Tibial artery (tissue), 4 donors: Measurements from ENCODE around the gene SHC1.

Experiments used
- DNase-seq, 2 donors: peaks; one replicate each; pipeline ENCODE4 v3.0.0-alpha.2; 2019
- H3K27ac ChIP-seq, 2 donors: fragments of 200-600 bp; sonication (generic) in 1 of 2; 1 replicate in 1 of 2; 2 replicates in 1 of 2; pipeline ENCODE4 v1.5.1; 2018 to 2019; ENCODE audit warnings: mild to moderate bottlenecking in 1 of 2
- H3K27me3 ChIP-seq, 2 donors: fragments of 200-600 bp; sonication (generic) in 1 of 2; one replicate each; pipeline versions ENCODE4 v1.5.1 to v1.6.0; 2016 to 2019
- H3K36me3 ChIP-seq, 3 donors: fragments of 200-600 bp; sonication (generic) in 2 of 3; one replicate each; pipeline ENCODE4 v1.5.1; 2016 to 2019; ENCODE audit warnings: mild to moderate bottlenecking in 2 of 3
- H3K4me1 ChIP-seq, 4 donors: fragments of 200-600 bp; sonication (generic) in 2 of 4; 1 replicate in 3 of 4; 2 replicates in 1 of 4; pipeline ENCODE4 v1.5.1; 2016 to 2019
- H3K4me3 ChIP-seq, 2 donors: fragments of 200-600 bp; sonication (generic) in 1 of 2; 1 replicate in 1 of 2; 2 replicates in 1 of 2; pipeline ENCODE4 v1.5.1; 2018 to 2019; ENCODE audit warnings: mild to moderate bottlenecking in 2 of 2
- H3K9me3 ChIP-seq, 3 donors: fragments of 200-600 bp; sonication (generic) in 1 of 3; one replicate each; pipeline ENCODE4 v1.5.1; 2016 to 2019
- intact Hi-C: fragments of 100-400 bp; cut with DNase I; formaldehyde crosslinking; loops from one replicate; pipeline ENCODE4 v1.15.0; 2023; ENCODE audit warnings: low total_unique reads
- TF ChIP-seq, protein P1 (sequence below), 2 experiments: fragments of 200-600 bp in 1 of 2; fragments of 450-650 bp in 1 of 2; IDR thresholded peaks; one replicate each; pipeline ENCODE4 v1.5.1; 2017 to 2019; ENCODE audit warnings: antibody characterized with exemption in 2 of 2, mild to moderate bottlenecking in 1 of 2, moderate library complexity in 1 of 2

SHC1 gene

DNA sequence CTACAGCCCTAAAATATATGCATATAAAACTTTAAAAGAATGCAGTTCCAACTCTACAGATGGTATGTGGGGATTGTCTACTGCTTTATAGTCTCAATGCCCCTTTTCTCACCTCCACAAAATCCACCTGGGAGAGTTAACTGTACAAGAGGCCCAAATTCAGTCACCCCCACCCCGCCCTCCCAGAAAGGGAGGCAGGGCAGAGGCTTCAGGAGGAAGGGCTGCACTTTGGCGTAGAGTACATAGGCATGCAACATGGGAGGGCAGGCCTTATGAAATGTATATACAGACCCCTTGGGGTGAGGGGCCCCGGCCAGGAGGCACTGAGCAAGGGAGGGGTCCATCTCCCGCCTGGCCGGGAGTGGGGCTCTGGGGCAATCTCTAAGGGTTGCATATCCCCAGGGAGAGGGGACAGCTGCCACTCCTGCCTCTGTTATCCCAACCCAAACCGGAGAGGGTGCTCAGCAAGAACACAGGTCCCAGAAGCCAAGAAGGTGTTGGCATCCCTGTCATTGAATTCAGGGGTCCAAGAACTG, 7.7 kb downstream of the SHC1 start:
- Histone ChIP-seq H3K36me3 (peaks cover 32 to 69% (median 63%) of the 10 kb centered on the region in 3 donors), H3K9me3 (no peaks in the 10 kb centered on the region), H3K27me3 (no peaks in the 10 kb centered on the region), H3K27ac (peak overlapping the region; percentile 95 to 98), H3K4me3 (peak overlapping the region; percentile 77 to 78), H3K4me1 (peaks cover 0 to 36% (median 22%) of the 10 kb centered on the region in 4 donors)
- TF ChIP-seq, protein P1, sequence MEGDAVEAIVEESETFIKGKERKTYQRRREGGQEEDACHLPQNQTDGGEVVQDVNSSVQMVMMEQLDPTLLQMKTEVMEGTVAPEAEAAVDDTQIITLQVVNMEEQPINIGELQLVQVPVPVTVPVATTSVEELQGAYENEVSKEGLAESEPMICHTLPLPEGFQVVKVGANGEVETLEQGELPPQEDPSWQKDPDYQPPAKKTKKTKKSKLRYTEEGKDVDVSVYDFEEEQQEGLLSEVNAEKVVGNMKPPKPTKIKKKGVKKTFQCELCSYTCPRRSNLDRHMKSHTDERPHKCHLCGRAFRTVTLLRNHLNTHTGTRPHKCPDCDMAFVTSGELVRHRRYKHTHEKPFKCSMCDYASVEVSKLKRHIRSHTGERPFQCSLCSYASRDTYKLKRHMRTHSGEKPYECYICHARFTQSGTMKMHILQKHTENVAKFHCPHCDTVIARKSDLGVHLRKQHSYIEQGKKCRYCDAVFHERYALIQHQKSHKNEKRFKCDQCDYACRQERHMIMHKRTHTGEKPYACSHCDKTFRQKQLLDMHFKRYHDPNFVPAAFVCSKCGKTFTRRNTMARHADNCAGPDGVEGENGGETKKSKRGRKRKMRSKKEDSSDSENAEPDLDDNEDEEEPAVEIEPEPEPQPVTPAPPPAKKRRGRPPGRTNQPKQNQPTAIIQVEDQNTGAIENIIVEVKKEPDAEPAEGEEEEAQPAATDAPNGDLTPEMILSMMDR (IDR thresholded peaks at IDR 0.05), result no peak
- DNase-seq, result no peak
- intact Hi-C loops, result loop anchor here (5.0 kb wide), 3 partner anchors 34 to 99 kb away; partner anchors contain the start of gene EFNA4

DNA sequence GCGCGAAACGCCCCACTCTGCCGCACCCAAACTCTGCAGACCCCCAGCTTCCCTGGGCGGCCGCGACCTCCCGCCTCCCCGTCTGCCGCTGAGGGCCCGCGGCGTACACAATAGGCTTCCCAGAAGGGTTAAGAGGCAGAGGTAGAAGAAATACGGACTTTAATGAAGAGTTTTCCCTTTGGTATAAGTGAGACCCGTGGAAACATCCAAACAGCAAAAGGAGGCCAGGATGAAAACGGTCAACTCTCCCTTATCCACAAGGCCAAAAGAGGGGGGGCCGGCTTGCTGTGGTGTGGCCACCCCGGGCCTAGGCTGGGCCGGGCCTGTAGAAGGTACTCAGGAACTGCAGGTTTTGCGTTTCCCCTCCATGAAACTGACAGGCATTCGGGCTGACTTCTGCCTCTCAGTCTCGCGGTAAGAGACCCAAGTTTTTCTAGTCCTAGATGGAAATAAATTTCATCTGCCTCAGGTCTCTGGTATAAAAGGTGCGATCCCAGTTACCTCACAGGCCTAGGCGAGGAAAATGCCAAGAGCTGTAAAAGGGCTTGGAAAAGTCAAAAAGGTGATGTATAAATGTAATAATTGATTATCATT, 8.3 kb downstream of the SHC1 start:
- TF ChIP-seq, protein P1 (IDR thresholded peaks at IDR 0.05), result no peak
- Histone ChIP-seq H3K4me1 (peaks cover 0 to 41% (median 24%) of the 10 kb centered on the region in 4 donors), H3K27me3 (no peaks in the 10 kb centered on the region), H3K9me3 (no peaks in the 10 kb centered on the region), H3K4me3 (peak overlapping the region; percentile 77 to 78), H3K36me3 (peaks cover 26 to 63% (median 57%) of the 10 kb centered on the region in 3 donors), H3K27ac (peak overlapping the region; percentile 95 to 98)
- intact Hi-C loops, result loop anchor here (5.0 kb wide), 3 partner anchors 35 to 100 kb away; partner anchors contain the start of gene EFNA4
- no peak for DNase-seq

DNA sequence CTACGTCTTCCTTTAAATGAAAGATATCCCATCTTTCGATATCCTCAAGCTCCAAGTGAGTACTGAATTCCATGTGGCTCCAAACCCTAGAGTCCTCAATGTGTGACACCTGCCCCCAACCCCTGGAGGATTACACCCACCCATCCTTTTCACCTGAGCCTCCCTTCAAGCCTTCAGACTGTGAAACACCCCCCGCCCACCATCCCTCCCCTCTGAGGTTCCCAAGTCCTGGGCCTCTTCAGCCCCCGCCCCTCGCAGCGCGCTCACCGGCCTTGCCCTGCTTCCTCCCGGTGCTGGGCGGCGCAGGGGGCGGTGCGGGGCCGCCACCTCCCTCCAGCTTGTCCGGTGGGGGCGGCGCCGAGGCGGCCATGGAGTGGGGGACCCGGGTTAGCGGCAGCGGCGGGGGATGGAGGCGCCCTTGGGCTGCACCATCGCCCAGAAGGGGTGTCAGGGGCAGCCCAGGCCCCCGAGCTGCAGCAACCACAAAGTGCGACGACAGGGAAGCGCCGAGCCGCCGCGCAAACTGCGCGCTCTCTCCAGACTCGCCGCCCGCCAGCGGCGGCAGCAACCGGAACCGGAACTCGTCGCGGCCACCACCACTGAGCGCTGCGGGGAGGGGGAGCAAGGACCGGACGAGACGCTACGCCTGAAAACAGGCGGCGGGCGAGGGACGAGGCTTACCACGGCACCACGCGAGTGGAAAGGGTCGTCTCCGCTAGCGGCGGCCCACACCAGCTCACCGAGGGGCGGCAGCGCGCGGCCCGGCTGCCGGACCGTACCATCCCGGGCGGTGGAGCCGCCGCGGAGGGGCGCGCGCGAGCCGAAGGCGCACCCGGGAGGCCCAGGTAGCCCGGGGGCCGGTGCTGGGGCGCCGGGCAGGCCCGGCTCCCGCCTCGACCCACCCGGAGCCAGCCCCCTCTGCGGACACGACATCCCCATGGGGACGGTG, 9.1 kb downstream of the SHC1 start, which contains the start of gene PYGO2:
TSS of gene PYGO2 (minus strand) at position 576 of the 949 bp plus-strand sequence. CDS start at position 370, 206 bp downstream.
- intact Hi-C loops, result loop anchor here (5.0 kb wide), 3 partner anchors 36 to 101 kb away; partner anchors contain the start of gene EFNA4
- Histone ChIP-seq H3K9me3 (no peaks in the 10 kb centered on the region), H3K27ac (peak within 1 kb of the TSS; percentile 95 to 98), H3K36me3 (peaks cover 20 to 56% (median 49%) of the 10 kb centered on the region in 3 donors), H3K4me1 (peaks cover 0 to 49% (median 32%) of the 10 kb centered on the region in 4 donors), H3K27me3 (no peaks in the 10 kb centered on the region), H3K4me3 (peak within 1 kb of the TSS; percentile 77 to 78)
- peak; percentile 75 to 89 for DNase-seq
- TF ChIP-seq, protein P1 (IDR thresholded peaks at IDR 0.05), result peak; percentile 49 to 62

DNA sequence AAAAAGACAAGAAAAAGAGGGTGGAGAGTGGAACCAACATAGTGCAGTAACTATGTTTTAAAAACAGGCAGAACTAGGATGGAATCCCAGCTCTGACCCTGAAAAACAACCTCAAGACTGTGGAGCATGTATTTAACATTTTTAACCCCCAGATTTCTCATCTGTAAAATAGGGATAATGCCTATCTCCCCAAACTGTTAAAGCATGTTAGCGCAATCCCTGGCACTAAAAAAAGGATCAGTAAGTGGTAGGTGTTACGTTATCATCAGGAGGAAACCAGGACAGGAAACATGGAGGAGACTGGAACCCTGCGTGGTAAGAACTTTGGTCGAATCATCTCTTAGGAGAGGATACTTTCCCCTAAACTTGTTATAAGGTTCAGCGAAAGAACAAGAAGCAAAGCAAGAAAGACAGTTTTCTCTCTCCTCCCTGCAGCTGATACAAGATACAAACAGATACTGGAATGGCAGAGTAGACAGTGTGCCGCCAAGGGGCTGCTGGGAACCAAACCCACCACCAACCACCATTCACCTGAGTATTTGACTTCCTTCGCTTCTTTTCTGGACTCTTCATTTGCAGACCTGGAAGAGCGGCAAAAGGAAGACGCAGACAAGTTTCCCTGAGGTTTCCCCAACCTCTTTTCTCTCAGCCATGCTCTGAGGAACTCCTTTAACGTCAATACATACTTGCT, 10.0 kb downstream of the SHC1 start:
- H3K4me1 ChIP-seq, result peaks cover 0 to 53% (median 33%) of the 10 kb centered on the region in 4 donors
- H3K27ac ChIP-seq, result peak overlapping the region; percentile 95 to 98
- intact Hi-C loops, result loop anchor here (5.0 kb wide), 3 partner anchors 37 to 102 kb away; partner anchors contain the start of gene EFNA4
- H3K9me3 ChIP-seq, result no peaks in the 10 kb centered on the region
- DNase-seq, result no peak
- H3K4me3 ChIP-seq, result peak overlapping the region; percentile 77 to 78
- H3K36me3 ChIP-seq, result peaks cover 11 to 47% (median 40%) of the 10 kb centered on the region in 3 donors
- TF ChIP-seq, protein P1 (IDR thresholded peaks at IDR 0.05), result no peak
- no peaks in the 10 kb centered on the region for H3K27me3 ChIP-seq

DNA sequence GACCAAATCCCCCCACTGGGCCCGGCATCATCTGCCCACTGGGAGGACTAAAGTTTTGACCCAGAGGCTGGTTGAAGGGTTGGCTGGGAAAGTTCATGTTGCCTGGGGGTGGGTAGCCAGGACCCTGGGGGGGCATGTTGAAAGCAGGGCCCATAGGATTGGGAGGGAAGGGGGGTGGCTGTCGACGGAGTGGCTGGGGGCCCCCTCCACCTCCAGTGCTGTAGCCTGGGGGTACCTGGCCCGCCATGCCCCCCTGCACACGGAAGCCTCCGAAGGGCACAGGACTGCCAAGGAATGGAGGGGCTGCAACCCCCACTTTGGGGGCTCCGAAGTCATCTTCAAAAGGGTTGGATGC, 11.1 kb downstream of the SHC1 start:
- intact Hi-C loops, result no loop called here
- Histone ChIP-seq H3K4me1 (peaks cover 0 to 62% (median 44%) of the 10 kb centered on the region in 4 donors), H3K4me3 (no peak overlapping the region), H3K9me3 (no peaks in the 10 kb centered on the region), H3K27me3 (no peaks in the 10 kb centered on the region), H3K27ac (no peak overlapping the region), H3K36me3 (peaks cover under 1 to 35% (median 28%) of the 10 kb centered on the region in 3 donors)
- TF ChIP-seq, protein P1 (IDR thresholded peaks at IDR 0.05), result no peak
- DNase-seq, result no peak
